ENCODE data around the gene GATB. TPM values are rescaled to one million over a fixed set of nuclear protein-coding genes. Genes with fewer than 3 reads are reported as not detected.
A peak's percentile ranks its signal among the peaks of the same experiment; 100 is the strongest.

Gene GATB
- total RNA-seq, 1 donor = 17.2 TPM

DNA sequence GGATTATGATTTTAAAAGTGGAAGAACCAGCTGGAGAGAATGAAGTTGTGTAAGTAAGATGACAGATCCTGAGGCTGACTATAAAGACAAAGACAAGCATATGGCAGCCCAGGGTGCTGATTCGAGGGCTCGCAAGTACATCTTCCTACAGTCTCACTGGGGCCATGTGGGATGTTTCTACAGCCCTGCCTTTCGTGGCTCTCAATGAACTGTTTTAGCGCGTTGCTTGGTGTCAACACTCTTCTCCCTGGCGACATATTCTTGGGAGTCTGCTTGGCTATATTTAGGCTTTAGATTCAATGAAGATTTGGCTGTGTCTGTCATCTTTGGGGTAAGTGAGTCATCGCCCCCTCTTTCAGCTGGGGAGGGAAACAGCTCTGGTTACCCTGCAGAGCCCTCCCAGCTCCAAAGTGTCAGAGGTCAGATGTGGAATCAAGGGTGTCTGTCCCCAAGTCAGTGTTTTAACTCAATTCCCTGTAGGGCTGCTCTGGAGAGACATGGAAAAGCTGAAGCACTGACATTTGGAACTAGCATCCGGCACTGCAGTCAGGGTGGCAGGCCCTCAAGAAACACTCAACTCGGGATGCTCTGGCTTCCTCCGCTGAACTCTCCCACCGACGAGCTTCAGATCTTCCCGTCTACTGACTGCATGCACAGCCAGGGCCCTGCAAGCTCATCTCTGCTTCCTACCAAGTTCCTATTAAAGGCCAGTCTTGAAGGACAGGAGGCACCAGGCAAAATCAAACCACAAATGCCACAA lies 65.7 kb downstream of the GATB start:
- no peak for DNase-seq (ENCODE audit: low read depth)
- H3K4me3 ChIP-seq (ENCODE audit: low read depth, low read length) = no peak overlapping the region
- TF ChIP-seq, protein P1, sequence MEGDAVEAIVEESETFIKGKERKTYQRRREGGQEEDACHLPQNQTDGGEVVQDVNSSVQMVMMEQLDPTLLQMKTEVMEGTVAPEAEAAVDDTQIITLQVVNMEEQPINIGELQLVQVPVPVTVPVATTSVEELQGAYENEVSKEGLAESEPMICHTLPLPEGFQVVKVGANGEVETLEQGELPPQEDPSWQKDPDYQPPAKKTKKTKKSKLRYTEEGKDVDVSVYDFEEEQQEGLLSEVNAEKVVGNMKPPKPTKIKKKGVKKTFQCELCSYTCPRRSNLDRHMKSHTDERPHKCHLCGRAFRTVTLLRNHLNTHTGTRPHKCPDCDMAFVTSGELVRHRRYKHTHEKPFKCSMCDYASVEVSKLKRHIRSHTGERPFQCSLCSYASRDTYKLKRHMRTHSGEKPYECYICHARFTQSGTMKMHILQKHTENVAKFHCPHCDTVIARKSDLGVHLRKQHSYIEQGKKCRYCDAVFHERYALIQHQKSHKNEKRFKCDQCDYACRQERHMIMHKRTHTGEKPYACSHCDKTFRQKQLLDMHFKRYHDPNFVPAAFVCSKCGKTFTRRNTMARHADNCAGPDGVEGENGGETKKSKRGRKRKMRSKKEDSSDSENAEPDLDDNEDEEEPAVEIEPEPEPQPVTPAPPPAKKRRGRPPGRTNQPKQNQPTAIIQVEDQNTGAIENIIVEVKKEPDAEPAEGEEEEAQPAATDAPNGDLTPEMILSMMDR (IDR thresholded peaks at IDR 0.05; ENCODE audit: insufficient read depth, low read length) = no peak

DNA sequence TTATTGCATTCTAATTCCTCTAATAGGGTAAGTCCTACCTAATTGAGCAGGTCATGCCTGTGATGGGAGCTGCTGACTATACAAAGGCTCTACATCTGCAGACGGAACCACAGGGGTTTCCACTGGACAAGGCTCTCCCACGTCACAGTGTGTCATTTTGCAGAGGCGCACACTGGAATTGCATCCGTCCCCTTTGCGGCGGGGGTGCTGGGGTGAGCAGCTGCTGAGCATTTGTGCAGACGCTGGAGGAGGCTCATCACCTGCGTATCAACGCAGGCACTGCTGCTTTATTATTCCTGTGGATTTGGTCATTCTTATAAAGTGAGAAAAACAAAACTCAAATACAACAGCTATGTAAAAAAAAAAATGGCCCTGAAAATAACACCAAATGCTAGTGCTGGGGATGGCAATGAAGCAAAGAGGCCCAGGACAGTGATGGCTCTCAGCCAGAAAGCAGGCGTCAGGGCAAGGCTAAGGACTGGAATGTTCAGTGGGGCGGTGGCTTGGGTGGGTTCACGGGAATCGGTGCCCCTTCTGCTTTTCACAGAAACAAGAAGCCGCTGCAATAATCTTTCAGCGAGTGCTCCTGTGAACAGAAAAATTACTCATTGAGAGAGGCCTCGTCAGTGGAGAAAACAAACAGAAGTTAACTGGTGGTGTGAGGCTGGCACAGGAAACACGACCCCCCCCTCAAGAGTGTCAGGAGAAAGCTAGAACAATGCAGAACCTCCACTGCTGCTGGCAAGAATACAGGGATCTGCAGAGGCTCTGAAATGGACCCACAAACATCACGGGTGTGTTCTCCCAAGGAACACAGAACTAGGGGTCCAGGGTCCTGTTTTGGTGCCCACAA lies 67.8 kb downstream of the GATB start:
- DNase-seq (ENCODE audit: low read depth) = no peak
- H3K4me3 ChIP-seq (ENCODE audit: low read depth, low read length) = no peak overlapping the region
- TF ChIP-seq, protein P1 (IDR thresholded peaks at IDR 0.05; ENCODE audit: insufficient read depth, low read length) = no peak

DNA sequence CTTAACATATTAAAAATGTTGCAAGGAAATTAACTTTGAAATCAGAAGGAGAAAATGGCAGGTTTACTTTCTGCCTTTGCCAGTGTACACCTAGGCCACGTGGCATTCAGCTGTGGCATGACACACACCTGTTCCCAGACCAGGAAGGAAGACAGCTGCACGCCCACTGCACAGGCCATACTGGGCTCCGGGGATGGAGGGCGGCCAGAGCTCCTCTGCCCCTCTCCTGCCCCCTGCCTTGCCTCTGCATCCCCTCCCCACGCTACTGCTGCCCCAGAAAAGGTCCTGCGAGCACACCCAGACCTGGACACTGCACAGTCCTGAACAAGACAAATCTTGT lies 68.4 kb downstream of the GATB start:
- no peak for DNase-seq (ENCODE audit: low read depth)
- TF ChIP-seq, protein P1 (IDR thresholded peaks at IDR 0.05; ENCODE audit: insufficient read depth, low read length) = no peak
- H3K4me3 ChIP-seq (ENCODE audit: low read depth, low read length) = no peak overlapping the region

DNA sequence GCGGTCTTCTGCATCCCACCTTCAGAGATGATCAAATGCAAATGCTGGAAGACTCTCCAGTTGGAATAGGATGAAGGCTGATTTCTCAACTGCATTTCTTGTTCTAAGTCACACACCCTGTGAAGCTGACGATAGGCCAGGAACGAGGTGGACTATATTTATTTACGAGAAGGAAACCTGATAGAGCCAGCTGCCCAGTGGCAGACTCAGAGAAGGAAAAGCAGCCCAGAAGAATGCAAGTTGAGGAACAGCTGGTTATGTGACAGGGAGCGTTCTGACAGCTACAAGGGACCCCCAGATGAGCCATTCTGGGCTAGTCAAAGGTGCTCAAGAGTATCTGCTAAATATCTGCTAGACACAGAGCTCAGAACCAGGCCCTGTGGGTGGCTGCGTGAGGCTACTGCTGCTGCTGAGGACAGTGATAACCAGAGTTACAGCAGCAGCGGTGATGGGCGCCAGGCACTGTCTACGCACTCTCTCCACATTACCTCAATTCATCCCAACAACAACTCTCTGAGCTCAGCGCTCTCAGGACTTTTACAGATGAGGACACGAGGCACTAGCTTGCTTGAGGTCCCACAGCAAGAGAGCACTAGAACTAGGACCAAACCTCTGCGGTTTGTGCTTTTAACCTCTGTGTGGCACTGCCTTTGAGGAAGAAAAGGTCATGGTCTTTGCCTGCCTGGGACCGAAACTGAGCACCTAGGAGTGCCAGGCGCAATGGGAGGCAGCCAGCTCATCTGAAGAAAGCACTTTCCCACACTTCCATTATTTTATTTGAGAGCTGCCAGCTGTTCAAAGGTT lies 69.0 kb downstream of the GATB start:
- no peak overlapping the region for H3K4me3 ChIP-seq (ENCODE audit: low read depth, low read length)
- peak; percentile 38 for DNase-seq (ENCODE audit: low read depth)
- TF ChIP-seq, protein P1 (IDR thresholded peaks at IDR 0.05; ENCODE audit: insufficient read depth, low read length) = no peak

DNA sequence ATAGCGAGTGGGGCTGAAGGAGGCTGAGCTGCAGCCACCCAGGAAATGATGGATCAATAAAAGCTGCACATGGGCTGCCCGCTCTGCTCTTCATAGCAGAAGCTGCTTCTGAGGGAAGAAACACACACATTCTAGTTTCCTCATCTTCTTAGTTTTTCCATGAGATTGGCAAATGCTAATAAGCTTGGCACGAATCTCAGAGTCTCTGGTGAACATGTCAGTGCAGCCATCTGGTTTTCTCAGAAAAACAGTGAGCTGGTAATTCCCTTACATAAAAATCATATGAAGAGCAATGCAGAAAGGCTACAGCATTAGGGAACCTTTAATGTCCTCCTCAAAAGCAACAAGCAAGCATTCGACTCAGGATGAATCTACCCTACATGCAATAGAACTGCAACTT lies 69.9 kb downstream of the GATB start:
- H3K4me3 ChIP-seq (ENCODE audit: low read depth, low read length) = peak overlapping the region; percentile 7
- peak; percentile 75 for DNase-seq (ENCODE audit: low read depth)
- TF ChIP-seq, protein P1 (IDR thresholded peaks at IDR 0.05; ENCODE audit: insufficient read depth, low read length) = no peak

DNA sequence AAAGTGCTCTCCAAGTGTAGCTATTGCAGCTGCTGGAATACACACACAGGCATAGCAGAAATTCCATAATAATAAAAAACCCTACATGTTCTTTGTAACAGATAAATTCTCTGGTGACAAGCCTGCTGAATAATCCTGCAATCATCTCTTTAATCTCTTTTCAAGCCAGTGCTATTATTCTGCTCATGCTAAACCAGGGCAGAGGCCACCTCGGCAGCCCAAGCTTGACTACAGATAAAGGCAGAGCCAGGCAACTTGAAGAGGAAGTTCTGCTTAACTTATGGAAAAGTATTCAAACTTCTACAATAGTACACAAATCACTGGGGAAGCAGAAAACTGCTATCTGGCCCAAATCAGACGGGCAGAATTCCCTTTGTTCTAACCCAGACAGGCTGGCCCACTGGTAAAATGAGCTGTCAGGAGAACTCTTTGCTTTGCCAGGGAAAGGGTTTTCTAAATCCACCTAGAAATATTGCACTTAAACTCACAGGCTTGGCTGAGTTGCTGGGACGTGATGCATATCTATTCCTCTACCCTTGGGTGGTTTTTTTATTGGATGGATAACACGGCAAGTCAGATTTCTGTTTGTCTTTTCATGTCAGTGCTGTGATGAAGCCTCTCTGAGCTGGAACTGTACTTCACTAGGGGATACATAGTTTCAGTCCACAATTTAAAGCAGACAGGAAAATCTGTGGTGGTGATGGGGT lies 70.5 kb downstream of the GATB start:
- peak overlapping the region; percentile 7 for H3K4me3 ChIP-seq (ENCODE audit: low read depth, low read length)
- TF ChIP-seq, protein P1 (IDR thresholded peaks at IDR 0.05; ENCODE audit: insufficient read depth, low read length) = no peak
- DNase-seq (ENCODE audit: low read depth) = peak; percentile 97

Measured in fibroblast of the aortic adventitia (primary cell).